SK-N-DZ (cell line): ENCODE results near the gene PRKCB.
A peak's percentile ranks its signal among the peaks of the same experiment; 100 is the strongest.

Experiments used
- DNase-seq: peaks from one replicate; pipeline ENCODE4 v3.0.0-alpha.2; 2015; ENCODE audit warnings: low spot score

Gene PRKCB

GRCh38 chr16:24041834-24042631 is 206.2 kb downstream of the PRKCB start:
- peak; percentile 71 for DNase-seq

GRCh38 chr16:24044467-24044866 is 208.7 kb downstream of the PRKCB start:
- DNase-seq: no peak

- peak; percentile 72 for DNase-seq
Measured at GRCh38 chr16:24045641-24046040, 209.9 kb downstream of the PRKCB start.

- DNase-seq: peak; percentile 54
Measured at GRCh38 chr16:24046442-24046841, 210.7 kb downstream of the PRKCB start.

GRCh38 chr16:24049113-24049512 is 213.3 kb downstream of the PRKCB start:
- DNase-seq: no peak

- no peak for DNase-seq
Measured at GRCh38 chr16:24051125-24051524, 215.3 kb downstream of the PRKCB start.

- no peak for DNase-seq
Measured at GRCh38 chr16:24052329-24053098, 216.7 kb downstream of the PRKCB start.

- no peak for DNase-seq
Measured at GRCh38 chr16:24053099-24053946, 217.5 kb downstream of the PRKCB start.

GRCh38 chr16:24054741-24055491 is 219.1 kb downstream of the PRKCB start:
- DNase-seq: peak; percentile 49

- DNase-seq: no peak
Measured at GRCh38 chr16:24062270-24062817, 226.6 kb downstream of the PRKCB start.

- DNase-seq: peak; percentile 78
Measured at GRCh38 chr16:24069036-24069590, 233.3 kb downstream of the PRKCB start.

- DNase-seq: peak; percentile 84
Measured at GRCh38 chr16:24070851-24071250, 235.1 kb downstream of the PRKCB start.

GRCh38 chr16:24071666-24072360 is 236.0 kb downstream of the PRKCB start:
- no peak for DNase-seq

GRCh38 chr16:24073321-24073720 is 237.5 kb downstream of the PRKCB start:
- DNase-seq: no peak

GRCh38 chr16:24074574-24074973 is 238.8 kb downstream of the PRKCB start:
- peak; percentile 56 for DNase-seq

GRCh38 chr16:24075302-24075701 is 239.5 kb downstream of the PRKCB start:
- no peak for DNase-seq

GRCh38 chr16:24075931-24076716 is 240.3 kb downstream of the PRKCB start:
- no peak for DNase-seq

- no peak for DNase-seq
Measured at GRCh38 chr16:24077292-24077691, 241.5 kb downstream of the PRKCB start.

- DNase-seq: no peak
Measured at GRCh38 chr16:24077966-24078365, 242.2 kb downstream of the PRKCB start.
